Stimulated activated CD8-positive, alpha-beta memory T cell treated with anti-CD3 and anti-CD28 coated beads, Interleukin-7, amount 100 ng/mL, for 24 hours (primary cell): ENCODE measurements around the gene SLC29A2.
"Not testable (repeated sequence)": the region's sequence is repeated elsewhere in the genome, so short reads cannot be mapped to it uniquely, and the experiment has no call there.

ENCODE experiments used
- DNase-seq: peaks from one replicate; pipeline ENCODE4 v3.0.0-alpha.2; 2020; ENCODE audit warnings: low read depth

SLC29A2 gene

DNA sequence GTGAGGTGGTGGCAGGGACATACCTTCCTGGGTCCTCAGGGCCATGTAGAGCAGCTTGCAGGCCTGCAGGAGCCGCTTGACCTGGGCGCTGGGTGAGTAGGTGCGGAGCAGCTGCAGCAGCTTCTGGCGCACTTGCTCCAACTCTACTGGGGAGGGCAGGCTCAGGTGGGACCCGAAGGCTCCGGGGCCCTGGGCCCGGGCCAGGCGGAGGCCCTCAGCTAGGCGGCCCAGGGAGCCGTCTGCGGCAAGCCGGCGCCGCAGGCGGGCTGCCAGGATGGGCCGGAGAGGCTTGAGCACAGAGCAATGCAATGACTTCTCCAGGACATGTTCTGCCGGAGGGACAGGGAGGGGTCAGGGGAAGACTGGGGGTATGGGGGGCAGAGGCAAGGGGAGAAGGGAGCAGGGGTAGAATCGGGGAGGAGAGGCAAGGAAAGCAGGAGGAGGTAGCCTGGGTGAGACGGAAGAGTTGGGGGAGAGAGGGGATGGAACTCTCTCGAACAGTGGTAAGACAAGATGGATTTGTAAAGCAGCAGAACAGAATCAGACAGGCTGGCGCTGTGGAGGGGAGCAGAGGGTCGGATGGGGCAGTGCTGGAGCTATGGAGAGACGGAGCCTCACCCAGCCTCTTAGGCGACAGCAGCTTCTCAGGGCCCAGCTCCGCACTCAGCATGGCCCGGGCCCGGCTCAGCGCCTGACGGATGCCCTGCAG, 37.5 kb downstream of the SLC29A2 start:
- no peak for DNase-seq

DNA sequence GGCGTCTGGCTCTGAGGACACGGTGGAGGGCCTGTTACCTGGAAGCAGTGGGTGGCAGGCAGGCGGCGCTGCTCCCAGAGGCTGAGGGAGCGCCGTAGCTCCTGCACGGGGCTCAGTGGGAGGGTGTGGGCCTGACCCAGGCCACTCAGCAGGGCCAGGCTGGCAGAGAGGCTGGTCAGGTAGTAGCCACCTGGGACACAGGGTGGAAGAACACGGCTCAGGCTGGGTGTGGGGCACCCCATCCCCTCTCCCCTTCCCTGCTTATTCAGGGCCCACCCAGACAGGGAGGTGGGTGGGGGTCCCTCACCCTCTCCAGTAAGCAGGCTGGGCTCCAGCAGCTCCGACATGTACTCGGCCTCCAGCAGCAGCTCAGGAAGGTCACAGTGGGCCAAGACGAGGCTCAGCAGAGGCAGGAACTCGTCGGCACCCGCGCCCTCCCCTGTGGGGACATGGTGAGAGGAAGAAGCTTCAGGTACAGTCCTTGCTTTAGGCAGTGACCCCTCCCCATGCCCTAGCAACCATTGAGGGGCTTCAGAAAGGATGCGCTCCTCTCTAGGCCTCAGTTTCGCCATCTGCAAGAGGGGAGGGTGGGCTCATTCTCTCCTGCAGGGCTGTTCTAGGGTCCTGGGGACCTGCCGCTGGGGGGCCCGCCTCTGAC, 38.2 kb downstream of the SLC29A2 start:
- no peak for DNase-seq

DNA sequence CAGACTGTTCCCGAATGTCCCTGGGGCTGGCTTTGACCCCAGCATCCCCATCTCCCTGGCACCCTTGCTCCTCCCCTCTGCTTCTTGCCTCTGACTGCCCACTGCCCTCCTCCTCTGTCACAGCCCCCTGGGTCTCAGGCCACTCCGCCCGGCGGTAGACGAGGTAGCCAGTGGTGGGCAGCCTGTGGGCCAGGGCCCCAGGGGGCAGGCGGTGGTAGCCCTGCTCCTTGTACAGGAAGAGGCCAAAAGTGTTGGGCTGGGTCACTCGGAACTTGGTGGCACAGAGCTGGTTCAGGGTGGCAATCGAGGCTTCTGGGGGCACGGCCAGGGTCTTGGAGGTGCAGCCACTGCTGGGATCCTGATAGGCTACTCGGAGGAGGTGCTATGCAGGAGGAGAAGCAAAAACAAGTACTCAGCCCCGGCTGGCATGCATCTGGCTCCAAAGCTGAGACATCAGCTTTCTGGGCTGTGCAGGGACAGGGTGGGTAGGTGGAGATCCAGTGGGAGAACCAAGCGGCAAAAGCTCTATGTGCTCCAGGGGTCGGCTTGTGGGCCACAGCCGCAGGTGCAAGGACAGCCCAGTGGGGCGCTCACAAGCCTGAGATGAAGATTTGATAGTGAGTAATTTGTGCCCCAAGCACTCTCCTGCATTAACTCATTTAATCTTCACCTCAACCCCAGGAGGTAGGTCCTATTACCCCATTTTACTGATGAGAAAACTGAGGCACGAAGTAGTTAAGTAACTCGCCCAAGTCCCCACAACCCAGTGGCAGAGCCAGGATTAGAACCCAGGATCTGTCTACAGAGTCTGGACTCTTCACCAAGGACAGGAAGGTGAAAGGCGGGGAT, 39.0 kb downstream of the SLC29A2 start:
- DNase-seq, result no peak

- DNase-seq, result no peak
Observed at GRCh38 chr11:66331542-66332370, 39.8 kb downstream of the SLC29A2 start.

DNA sequence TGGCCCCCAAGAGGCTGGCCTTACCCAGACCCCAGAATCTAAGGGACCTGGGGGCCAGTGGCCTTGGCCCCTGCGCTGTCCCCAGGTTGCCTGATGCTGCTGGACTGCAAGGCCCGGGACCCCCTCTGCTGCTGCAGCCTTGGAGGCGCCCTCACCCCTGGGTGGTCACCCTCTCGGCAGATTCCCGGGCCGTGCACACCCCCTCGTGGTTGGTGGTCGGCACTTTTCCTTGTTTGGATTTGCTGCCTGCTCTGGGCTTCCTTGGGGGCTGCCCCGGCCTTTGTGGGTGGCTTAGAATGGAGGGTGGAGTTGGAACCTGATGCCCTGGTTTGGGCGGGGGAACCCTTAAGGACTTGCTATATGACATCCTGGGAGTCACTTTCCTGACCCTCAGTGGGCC, 40.6 kb downstream of the SLC29A2 start:
- DNase-seq, result no peak

GRCh38 chr11:66329165-66329673, 42.3 kb downstream of the SLC29A2 start:
- DNase-seq, result no peak

DNA sequence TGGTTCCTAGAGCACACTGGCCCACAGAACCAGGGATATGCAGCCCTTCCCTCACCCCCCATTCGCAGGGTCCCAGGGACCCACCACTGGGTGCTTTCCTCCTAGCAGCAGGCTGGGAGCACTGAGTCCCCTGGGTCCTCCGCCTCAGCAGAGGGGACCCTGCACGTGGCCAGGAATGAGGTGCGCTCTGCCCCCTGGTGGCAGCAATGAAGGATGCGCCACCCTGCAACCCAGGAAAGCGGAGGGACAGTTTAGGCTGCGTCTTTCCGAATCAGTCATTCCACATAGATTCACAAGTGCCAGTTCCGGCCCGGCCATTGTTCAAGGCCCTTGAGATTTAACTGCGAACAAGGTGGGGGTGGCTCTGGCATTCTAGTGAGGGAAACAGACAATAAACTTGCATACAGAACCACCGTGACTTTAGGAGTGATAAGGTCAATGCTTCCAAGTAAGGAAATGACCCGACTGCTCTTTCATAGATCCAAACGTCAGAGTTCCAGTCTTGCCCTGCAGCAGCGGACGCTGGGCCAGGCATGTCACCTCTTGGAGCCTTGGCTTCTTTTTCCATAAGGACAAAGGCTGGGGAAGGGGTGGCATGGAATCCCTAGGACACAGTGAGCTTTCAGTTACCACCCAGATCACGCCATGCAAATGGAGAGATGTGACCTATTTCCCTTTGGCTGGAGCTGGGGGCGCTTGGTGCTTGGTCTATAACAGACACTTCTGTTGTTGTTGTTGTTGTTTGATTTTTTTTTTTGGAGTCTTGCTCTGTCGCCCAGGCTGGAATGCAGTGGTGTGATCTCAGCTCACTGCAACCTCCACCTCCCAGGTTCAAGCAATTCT, 43.0 kb downstream of the SLC29A2 start:
- peak; percentile 64 for DNase-seq

DNA sequence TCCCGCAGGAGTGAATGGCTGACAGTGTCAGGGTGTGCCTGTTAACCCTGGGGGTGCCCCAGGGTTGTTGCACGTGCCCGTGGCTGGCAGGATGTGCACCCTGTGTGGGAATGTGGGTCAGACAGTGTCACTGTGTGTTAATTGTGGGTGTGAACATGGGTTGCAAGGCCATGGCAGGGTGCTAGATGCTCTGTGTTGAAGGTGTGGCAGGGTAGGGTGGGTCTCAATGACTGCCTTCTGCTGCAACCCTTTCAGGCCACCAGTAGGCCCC, 43.6 kb downstream of the SLC29A2 start:
- no peak for DNase-seq

GRCh38 chr11:66327171-66328030, 44.2 kb downstream of the SLC29A2 start:
- DNase-seq, result no peak

DNA sequence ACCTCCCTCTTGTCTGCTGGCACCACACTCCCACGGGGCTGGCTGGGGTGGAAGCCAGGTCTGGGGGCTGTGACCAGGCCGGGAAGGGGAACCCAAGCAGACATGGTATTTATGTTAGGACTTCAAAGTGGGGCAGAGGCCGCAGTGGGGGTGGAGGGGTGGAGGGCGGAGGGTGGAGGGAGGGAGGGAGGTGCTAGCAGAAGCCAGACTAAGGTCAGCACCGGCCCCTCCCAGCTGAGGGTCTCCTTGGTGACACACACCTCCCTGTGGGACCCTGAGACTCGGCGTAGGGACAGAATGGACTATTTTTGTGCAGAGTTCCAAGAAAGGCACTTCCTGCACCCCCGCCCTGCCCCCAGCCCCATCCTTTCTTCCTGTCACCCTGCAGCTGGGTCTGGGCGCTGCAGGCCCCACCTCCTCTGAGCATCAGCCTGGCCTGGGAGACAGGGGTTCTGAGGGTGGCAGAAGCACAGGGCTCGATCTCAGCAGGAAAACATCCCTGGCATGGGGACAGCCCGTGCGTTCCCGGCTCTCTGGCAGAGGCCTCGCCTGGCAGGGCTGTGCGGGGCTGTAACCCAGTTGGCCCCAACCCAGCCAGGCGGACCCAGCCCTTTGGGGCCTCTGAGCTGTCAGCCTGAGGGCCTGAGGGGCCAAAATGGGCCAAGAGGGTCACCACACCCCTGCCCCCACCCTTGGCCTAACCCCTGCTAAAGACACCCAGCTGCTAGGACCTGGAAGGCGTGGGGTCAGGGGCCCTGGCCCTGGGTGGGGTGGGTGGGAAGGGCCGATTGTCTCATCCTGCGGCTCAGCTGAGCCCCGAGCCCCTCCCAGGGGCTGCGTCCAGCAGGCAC, 45.1 kb downstream of the SLC29A2 start:
- DNase-seq, result no peak

GRCh38 chr11:66325263-66325671, 46.3 kb downstream of the SLC29A2 start:
- DNase-seq, result no peak

DNA sequence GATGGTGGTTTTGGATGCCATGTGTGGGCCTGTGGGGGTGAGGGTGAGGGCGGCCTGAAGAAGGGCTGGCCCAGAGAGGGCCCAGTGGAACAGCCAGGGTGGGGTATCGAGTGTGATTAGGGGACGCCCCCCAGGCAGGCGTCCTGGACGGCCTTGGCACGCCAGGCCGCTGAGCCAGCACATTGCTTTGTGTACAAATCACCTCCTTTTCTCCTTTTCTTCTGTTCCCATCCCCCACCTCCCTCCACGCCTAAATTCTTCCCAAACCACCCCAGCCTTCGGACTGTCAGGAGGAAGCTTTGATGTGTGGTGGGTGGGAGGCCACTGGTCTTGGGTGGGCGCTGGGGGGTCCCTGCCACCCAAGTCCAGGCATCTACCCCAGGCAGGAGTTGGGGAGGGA, 46.9 kb downstream of the SLC29A2 start:
- no peak for DNase-seq

DNA sequence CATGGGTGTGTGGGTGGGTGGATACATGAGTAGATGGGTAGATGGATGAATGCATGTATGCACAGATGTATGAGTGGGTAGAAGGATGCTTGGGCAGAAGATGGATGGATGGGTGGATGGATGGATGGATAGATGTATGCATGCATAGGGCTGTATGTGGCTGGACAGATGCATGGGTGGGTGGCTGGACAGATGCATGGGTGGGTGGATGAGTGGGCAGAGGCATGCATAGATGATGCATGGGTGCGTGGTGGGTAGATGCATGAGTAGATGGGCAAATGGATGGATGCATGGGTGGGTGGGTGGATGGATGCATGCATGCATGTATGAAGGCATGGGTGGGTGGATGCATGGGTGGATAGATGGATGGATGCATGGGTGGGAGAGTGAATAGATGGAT, 47.9 kb downstream of the SLC29A2 start:
- no peak for DNase-seq

DNA sequence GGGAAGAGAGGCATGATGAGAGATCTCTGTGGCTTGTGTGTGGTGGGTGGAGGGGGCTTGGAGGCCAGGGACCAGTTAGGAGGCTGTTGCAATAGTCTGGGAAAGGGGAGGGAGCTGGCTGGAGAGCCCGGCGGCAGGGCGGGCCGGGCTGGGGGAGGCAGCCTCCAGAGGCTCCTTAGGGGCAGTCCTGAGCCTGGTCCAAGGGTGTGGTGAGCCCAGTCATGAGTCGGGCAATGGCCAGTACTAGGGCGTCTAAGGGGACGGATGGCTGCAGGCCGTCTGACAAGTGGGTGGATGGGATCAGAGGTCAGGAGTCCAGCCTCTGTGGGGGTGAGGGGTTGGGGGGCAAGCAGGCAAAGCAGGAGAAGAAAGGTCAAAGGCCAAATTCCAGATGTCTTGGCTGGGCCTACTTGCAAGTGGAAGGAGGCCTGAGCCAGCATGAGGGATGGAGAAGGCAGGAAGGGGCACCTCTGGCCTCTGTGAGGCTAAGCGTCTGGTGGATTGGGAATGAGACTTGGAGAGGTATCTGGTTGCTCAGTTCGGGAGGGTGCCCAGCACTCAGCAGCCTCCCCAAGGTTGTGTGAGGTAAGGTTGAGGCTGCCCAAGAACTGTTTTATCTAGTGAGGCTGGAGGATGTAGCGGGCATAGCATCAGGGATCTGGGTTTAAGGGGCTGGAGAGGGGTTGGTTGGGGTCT, 48.7 kb downstream of the SLC29A2 start:
- DNase-seq, result no peak

DNA sequence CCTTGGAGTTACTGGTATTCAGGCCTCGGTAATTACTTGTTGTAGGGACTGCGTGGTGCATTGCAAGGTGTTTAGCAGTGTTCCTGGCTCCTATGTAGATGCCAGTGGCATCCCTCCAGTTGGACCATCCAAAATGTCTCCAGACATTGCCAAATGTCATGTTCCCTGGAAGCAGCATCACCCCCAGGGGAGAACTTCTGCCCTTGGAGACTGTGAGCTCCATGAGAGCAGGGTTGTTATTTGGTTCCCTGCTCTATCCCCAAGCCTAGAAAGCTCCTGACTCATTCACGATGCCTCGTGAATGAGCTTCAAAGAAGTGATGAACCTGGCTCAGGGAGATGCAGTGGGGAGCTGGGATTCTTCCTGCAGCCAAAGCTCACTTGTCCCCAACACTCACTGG, 50.0 kb downstream of the SLC29A2 start:
- DNase-seq, result no peak

- DNase-seq, result not testable (repeated sequence)
Observed at GRCh38 chr11:66320748-66321147, 50.8 kb downstream of the SLC29A2 start.

GRCh38 chr11:66320289-66320688, 51.3 kb downstream of the SLC29A2 start:
- DNase-seq, result not testable (repeated sequence)

- DNase-seq, result no peak
Observed at GRCh38 chr11:66318600-66318970, 53.0 kb downstream of the SLC29A2 start.
